ENCODE measurements around the gene RRP8. TPM values are rescaled to one million over a fixed set of nuclear protein-coding genes. Genes with fewer than 3 reads are reported as not detected.

RRP8 gene
- total RNA-seq, 1 donor from 2014 or later: 23.9 TPM

- Histone ChIP-seq H3K9ac (ENCODE audit: low read length) (no peak overlapping the region), H3K27me3 (ENCODE audit: insufficient read depth, low read length) (no peaks in the 10 kb centered on the region), H3K79me2 (ENCODE audit: insufficient read depth, low read length) (peaks cover 10% of the 10 kb centered on the region), H3K4me1 (ENCODE audit: insufficient read depth, low read length) (peaks cover 8% of the 10 kb centered on the region), H4K20me1 (ENCODE audit: insufficient read depth, low read length) (peaks cover 3% of the 10 kb centered on the region), H3K4me2 (ENCODE audit: low read length) (no peak overlapping the region), H3K36me3 (ENCODE audit: insufficient read depth, low read length) (no peaks in the 10 kb centered on the region), H2AFZ (ENCODE audit: low read depth, low read length) (no peak overlapping the region), H3K4me3 (ENCODE audit: insufficient read depth, low read depth, low read length) (no peak overlapping the region), H3K9me3 (ENCODE audit: insufficient read depth, low read depth, low read length) (peaks cover 3% of the 10 kb centered on the region), H3K27ac (ENCODE audit: low read depth, low read length) (no peak overlapping the region)
- Mint-ChIP-seq H3K27me3 (ENCODE audit: low read depth, unreplicated experiment) (no peaks in the 10 kb centered on the region), H3K9me3 (ENCODE audit: unreplicated experiment) (peaks cover 14% of the 10 kb centered on the region), H3K4me1 (ENCODE audit: low read depth, unreplicated experiment) (peaks cover 12% of the 10 kb centered on the region), H3K4me3 (ENCODE audit: unreplicated experiment) (no peak overlapping the region), H3K27ac (ENCODE audit: unreplicated experiment) (no peak overlapping the region), H3K36me3 (ENCODE audit: low read depth, unreplicated experiment) (peaks cover 23% of the 10 kb centered on the region)
- DNase-seq (ENCODE audit: low read depth): no peak
- no peak for FAIRE-seq
- no peak for TF ChIP-seq EZH2 (IDR thresholded peaks at IDR 0.05; ENCODE audit: insufficient read depth, low read length)
- no peak for TF ChIP-seq CTCF (IDR thresholded peaks at IDR 0.05; ENCODE audit: insufficient read depth, low read depth, low read length)
Measured at GRCh38 chr11:6579681-6580080, 23.7 kb downstream of the RRP8 start.

- Mint-ChIP-seq H3K27ac (ENCODE audit: unreplicated experiment) (no peak overlapping the region), H3K4me3 (ENCODE audit: unreplicated experiment) (no peak overlapping the region), H3K9me3 (ENCODE audit: unreplicated experiment) (peaks cover 6% of the 10 kb centered on the region), H3K36me3 (ENCODE audit: low read depth, unreplicated experiment) (peaks cover 12% of the 10 kb centered on the region), H3K4me1 (ENCODE audit: low read depth, unreplicated experiment) (peaks cover 12% of the 10 kb centered on the region), H3K27me3 (ENCODE audit: low read depth, unreplicated experiment) (no peaks in the 10 kb centered on the region)
- no peaks in the 10 kb centered on the region for H3K27me3 ChIP-seq (ENCODE audit: insufficient read depth, low read length)
- no peak overlapping the region for H3K4me2 ChIP-seq (ENCODE audit: low read length)
- FAIRE-seq (no peak), DNase-seq (ENCODE audit: low read depth) (no peak)
- H3K4me3 ChIP-seq (ENCODE audit: insufficient read depth, low read depth, low read length): no peak overlapping the region
- H3K27ac ChIP-seq (ENCODE audit: low read depth, low read length): no peak overlapping the region
- peaks cover 9% of the 10 kb centered on the region for H3K79me2 ChIP-seq (ENCODE audit: insufficient read depth, low read length)
- peaks cover 3% of the 10 kb centered on the region for H4K20me1 ChIP-seq (ENCODE audit: insufficient read depth, low read length)
- H3K9ac ChIP-seq (ENCODE audit: low read length): no peak overlapping the region
- no peak overlapping the region for H2AFZ ChIP-seq (ENCODE audit: low read depth, low read length)
- H3K9me3 ChIP-seq (ENCODE audit: insufficient read depth, low read depth, low read length): no peaks in the 10 kb centered on the region
- peaks cover 8% of the 10 kb centered on the region for H3K4me1 ChIP-seq (ENCODE audit: insufficient read depth, low read length)
- TF ChIP-seq EZH2 (IDR thresholded peaks at IDR 0.05; ENCODE audit: insufficient read depth, low read length): no peak
- TF ChIP-seq CTCF (IDR thresholded peaks at IDR 0.05; ENCODE audit: insufficient read depth, low read depth, low read length): no peak
- H3K36me3 ChIP-seq (ENCODE audit: insufficient read depth, low read length): no peaks in the 10 kb centered on the region
Measured at GRCh38 chr11:6578134-6578533, 25.3 kb downstream of the RRP8 start.

- Histone ChIP-seq H4K20me1 (ENCODE audit: insufficient read depth, low read length) (peaks cover 6% of the 10 kb centered on the region), H3K9ac (ENCODE audit: low read length) (no peak overlapping the region), H3K4me2 (ENCODE audit: low read length) (peak overlapping the region; percentile 25), H3K27me3 (ENCODE audit: insufficient read depth, low read length) (no peaks in the 10 kb centered on the region), H3K4me3 (ENCODE audit: insufficient read depth, low read depth, low read length) (no peak overlapping the region), H3K36me3 (ENCODE audit: insufficient read depth, low read length) (no peaks in the 10 kb centered on the region), H3K27ac (ENCODE audit: low read depth, low read length) (no peak overlapping the region), H2AFZ (ENCODE audit: low read depth, low read length) (no peak overlapping the region), H3K79me2 (ENCODE audit: insufficient read depth, low read length) (no peaks in the 10 kb centered on the region), H3K4me1 (ENCODE audit: insufficient read depth, low read length) (peaks cover 13% of the 10 kb centered on the region), H3K9me3 (ENCODE audit: insufficient read depth, low read depth, low read length) (no peaks in the 10 kb centered on the region)
- DNase-seq (ENCODE audit: low read depth) (peak; percentile 75), FAIRE-seq (no peak)
- Mint-ChIP-seq H3K4me3 (ENCODE audit: unreplicated experiment) (no peak overlapping the region), H3K27ac (ENCODE audit: unreplicated experiment) (no peak overlapping the region), H3K9me3 (ENCODE audit: unreplicated experiment) (peaks cover 4% of the 10 kb centered on the region), H3K4me1 (ENCODE audit: low read depth, unreplicated experiment) (peaks cover 19% of the 10 kb centered on the region), H3K27me3 (ENCODE audit: low read depth, unreplicated experiment) (no peaks in the 10 kb centered on the region), H3K36me3 (ENCODE audit: low read depth, unreplicated experiment) (peaks cover 13% of the 10 kb centered on the region)
- no peak for TF ChIP-seq EZH2 (IDR thresholded peaks at IDR 0.05; ENCODE audit: insufficient read depth, low read length)
Measured at GRCh38 chr11:6576471-6577373, 26.7 kb downstream of the RRP8 start.
